IMR-90 (cell line): ENCODE measurements around the gene ZNF286A. TPM values are rescaled to one million over a fixed set of nuclear protein-coding genes. Genes with fewer than 3 reads are reported as not detected.
"Not testable (repeated sequence)": the region's sequence is repeated elsewhere in the genome, so short reads cannot be mapped to it uniquely, and the experiment has no call there.

Experiments used
- ATAC-seq: fragments of 200-7000 bp; cut with Tn5 transposase; 2 replicates; pipeline ENCODE4 v1.9.1; 2020; ENCODE audit warnings: low read depth, mild to moderate bottlenecking, moderate library complexity
- BruUV-seq: library from RNA; stranded (reverse); fragments of 400-500 nt; replicated peaks from 2 replicates; lab custom pipeline; 2021; lab: Mats Ljungman, UMichigan
- CTCF ChIA-PET: fragments of 300-600 bp; formaldehyde crosslinking; extraction: SDS; loops from one replicate; lab custom pipeline; 2021; ENCODE audit warnings: antibody characterized with exemption; lab: Yijun Ruan, JAX
- POLR2A ChIA-PET: fragments of 300-600 bp; sonication (Branson Sonifier 250); formaldehyde crosslinking; loops from one replicate; lab custom pipeline; 2022; ENCODE audit warnings: antibody characterized with exemption; ENCODE audit not compliant: unreplicated experiment; lab: Charles Lee
- DNase-seq: peaks from one replicate; pipeline ENCODE4 v3.0.0; 2013
- H2AFZ ChIP-seq: replicated peaks from 2 replicates; pipeline ENCODE3; 2013; ENCODE audit warnings: low read length, mild to moderate bottlenecking; ENCODE audit not compliant: poor library complexity
- H2AK5ac ChIP-seq: 2 replicates; pipeline ENCODE4 v1.6.1; 2013; ENCODE audit warnings: low read depth, low read length, inconsistent platforms
- H2AK9ac ChIP-seq: replicated peaks from 2 replicates; pipeline ENCODE3; 2013; ENCODE audit warnings: mild to moderate bottlenecking, low read depth, low read length, moderate library complexity; ENCODE audit not compliant: poor library complexity
- H2BK120ac ChIP-seq: 2 replicates; pipeline ENCODE4 v1.6.1; 2013; ENCODE audit warnings: low read depth, low read length, inconsistent platforms
- H2BK15ac ChIP-seq: 3 replicates; pipeline ENCODE4 v1.6.1; 2013; ENCODE audit warnings: low read depth, low read length, inconsistent platforms
- H2BK20ac ChIP-seq: 2 replicates; pipeline ENCODE4 v1.6.1; 2013; ENCODE audit warnings: low read depth, mild to moderate bottlenecking, inconsistent platforms, low read length, moderate library complexity
- H2BK5ac ChIP-seq: 2 replicates; pipeline ENCODE4 v1.6.1; 2013; ENCODE audit warnings: mild to moderate bottlenecking, low read depth, low read length, inconsistent platforms; ENCODE audit not compliant: poor library complexity, severe bottlenecking
- H3K14ac ChIP-seq: replicated peaks from 2 replicates; pipeline ENCODE4 v1.6.1; 2013; ENCODE audit warnings: low read depth, low read length, inconsistent platforms
- H3K18ac ChIP-seq: 2 replicates; pipeline ENCODE4 v1.6.1; 2013; ENCODE audit warnings: low read depth, low read length, control low read depth
- H3K23ac ChIP-seq: 2 replicates; pipeline ENCODE4 v1.6.1; 2013; ENCODE audit warnings: low read depth, low read length, inconsistent platforms
- H3K27ac ChIP-seq: 2 replicates; pipeline ENCODE4 v1.5.1; 2013; ENCODE audit warnings: mild to moderate bottlenecking, control low read depth, low read length; ENCODE audit not compliant: insufficient read depth
- H3K27me3 ChIP-seq: 2 replicates; pipeline ENCODE4 v1.6.1; 2013; ENCODE audit warnings: low read length; ENCODE audit not compliant: control insufficient read depth, insufficient read depth
- H3K36me3 ChIP-seq: 2 replicates; pipeline ENCODE4 v1.6.1; 2013; ENCODE audit warnings: low read length, mixed read lengths; ENCODE audit not compliant: control insufficient read depth, insufficient read depth
- H3K4ac ChIP-seq: 2 replicates; pipeline ENCODE4 v1.6.1; 2013; ENCODE audit warnings: low read depth, low read length, inconsistent platforms
- H3K4me1 ChIP-seq: 2 replicates; pipeline ENCODE4 v1.6.1; 2013; ENCODE audit warnings: low read length, mixed read lengths; ENCODE audit not compliant: control insufficient read depth, insufficient read depth
- H3K4me2 ChIP-seq: 2 replicates; pipeline ENCODE4 v1.6.1; 2013; ENCODE audit warnings: low read depth, mild to moderate bottlenecking, control low read depth, low read length, moderate library complexity
- H3K4me3 ChIP-seq: 2 replicates; pipeline ENCODE4 v1.5.1; 2013; ENCODE audit warnings: low read depth, mild to moderate bottlenecking, control low read depth, low read length, moderate library complexity; ENCODE audit not compliant: insufficient read depth
- H3K56ac ChIP-seq: 2 replicates; pipeline ENCODE4 v1.6.1; 2013; ENCODE audit warnings: low read length, inconsistent platforms; ENCODE audit not compliant: insufficient read depth; ENCODE audit errors: extremely low read depth
- H3K79me1 ChIP-seq, 2 experiments: 2 replicates each; pipeline ENCODE4 v1.6.1; 2013; ENCODE audit warnings: low read length in 2 of 2, inconsistent platforms in 1 of 2, low read depth in 1 of 2
- H3K9ac ChIP-seq: 2 replicates; pipeline ENCODE4 v1.6.1; 2013; ENCODE audit warnings: low read depth, low read length, control low read depth
- H3K9me1 ChIP-seq: 2 replicates; pipeline ENCODE4 v1.6.1; 2013; ENCODE audit warnings: low read length, inconsistent platforms; ENCODE audit not compliant: insufficient read depth
- H3K9me3 ChIP-seq: 2 replicates; pipeline ENCODE4 v1.6.1; 2013; ENCODE audit warnings: low read length; ENCODE audit not compliant: control insufficient read depth, insufficient read depth
- H4K20me1 ChIP-seq: 2 replicates; pipeline ENCODE4 v1.6.1; 2013; ENCODE audit warnings: low read length, inconsistent platforms; ENCODE audit not compliant: insufficient read depth
- H4K5ac ChIP-seq: 2 replicates; pipeline ENCODE4 v1.6.1; 2013; ENCODE audit warnings: mild to moderate bottlenecking, low read depth, low read length, control low read depth
- H4K8ac ChIP-seq, 2 experiments: 2 replicates each; pipeline ENCODE4 v1.6.1; 2013; ENCODE audit warnings: low read depth in 2 of 2, low read length in 2 of 2, control low read depth in 1 of 2, inconsistent platforms in 1 of 2
- H4K91ac ChIP-seq: 2 replicates; pipeline ENCODE4 v1.6.1; 2013; ENCODE audit warnings: low read depth, low read length, inconsistent platforms; ENCODE audit not compliant: insufficient read depth
- WGBS, 2 experiments: methylation state at CpG; one replicate each; pipeline versions ENCODE4 v1.1.5 to v1.1.7; 2013; ENCODE audit warnings: missing lambda C conversion rate in 2 of 2; ENCODE audit not compliant: insufficient read length in 1 of 2; ENCODE audit errors: extremely low coverage in 2 of 2; 5-methylcytosine and 5-hydroxymethylcytosine counted together
- dilution Hi-C: fragments of 300-500 bp; cut with HindIII; formaldehyde crosslinking; loops from one replicate; pipeline ENCODE4 v1.14.3; 2018; ENCODE audit warnings: low sequenced_read_pairs; ENCODE audit not compliant: unreplicated experiment
- in situ Hi-C: fragments of 300-500 bp; cut with MboI; formaldehyde crosslinking; loops from 3 replicates; pipeline ENCODE4 v1.14.3; 2019; ENCODE audit warnings: low sequenced_read_pairs, inconsistent platforms, mixed read lengths
- intact Hi-C: fragments of 100-400 bp; cut with micrococcal nuclease; formaldehyde crosslinking; loops from 2 replicates; pipeline ENCODE4 v1.10.0; 2022
- polyA plus RNA-seq, 3 experiments: library from polyadenylated mRNA; depleted of rRNA; stranded (reverse); fragments of >200 nt; gene quantifications; 2 replicates each; pipeline ENCODE4 v1.2.3, GENCODE V29; 2012; ENCODE audit warnings: low replicate concordance in 1 of 3
- total RNA-seq: library from RNA; depleted of rRNA; stranded (reverse); fragments of >200 nt; gene quantifications from 2 replicates; pipeline ENCODE4 v1.2.3, GENCODE V29; 2012

Gene ZNF286A
- total and polyA plus RNA-seq, 2 of the 4 experiments (the other 2 are of a cell fraction): 19.8 to 37.6 TPM

GRCh38 chr17:15704239-15704638 lies 4.7 kb downstream of the ZNF286A start:
- H3K18ac ChIP-seq, H4K20me1 ChIP-seq, CTCF ChIA-PET, H3K79me1 ChIP-seq, H2BK15ac ChIP-seq, H3K4me1 ChIP-seq, H2BK120ac ChIP-seq, H4K8ac ChIP-seq, H2AK9ac ChIP-seq, dilution Hi-C loops, intact Hi-C loops, H3K14ac ChIP-seq, H2BK20ac ChIP-seq, DNase-seq, H2AK5ac ChIP-seq, in situ Hi-C loops, POLR2A ChIA-PET, H3K4me2 ChIP-seq, H3K4me3 ChIP-seq, H3K56ac ChIP-seq, H2BK5ac ChIP-seq, H3K9ac ChIP-seq, H3K4ac ChIP-seq, H4K91ac ChIP-seq, H4K5ac ChIP-seq, H3K27ac ChIP-seq, H3K27me3 ChIP-seq, ATAC-seq, H2AFZ ChIP-seq, H3K23ac ChIP-seq, BruUV-seq, H3K9me1 ChIP-seq: not testable (repeated sequence)
- H3K9me3 ChIP-seq: peaks cover 27% of the 10 kb centered on the region
- peaks cover 35% of the 10 kb centered on the region for H3K36me3 ChIP-seq
- 100% methylated on average over 4 of the region's 33 CpGs; no CpG with 5 or more reads in 1 of the 2 experiments for WGBS, 2 experiments

- ATAC-seq, intact Hi-C loops: not testable (repeated sequence)
These were observed 5.3 kb downstream of the ZNF286A start for GRCh38 chr17:15704813-15705212.

More at GRCh38 chr17:15704813-15705212, 5.3 kb downstream of the ZNF286A start:
- H3K4ac ChIP-seq, H3K4me1 ChIP-seq, CTCF ChIA-PET, H2AK5ac ChIP-seq, H4K5ac ChIP-seq, H3K4me2 ChIP-seq, H2BK15ac ChIP-seq, H3K18ac ChIP-seq, H2BK5ac ChIP-seq, H2AFZ ChIP-seq, H3K23ac ChIP-seq, H2AK9ac ChIP-seq, H2BK20ac ChIP-seq, in situ Hi-C loops, H3K79me1 ChIP-seq, H3K56ac ChIP-seq, H3K4me3 ChIP-seq, BruUV-seq, H2BK120ac ChIP-seq, H3K14ac ChIP-seq, H4K91ac ChIP-seq, dilution Hi-C loops, H3K27ac ChIP-seq, H3K9me1 ChIP-seq, H3K27me3 ChIP-seq, POLR2A ChIA-PET, H4K8ac ChIP-seq, H3K9ac ChIP-seq, DNase-seq, H4K20me1 ChIP-seq: not testable (repeated sequence)
- 96% methylated on average over 17 of the region's 32 CpGs; no CpG with 5 or more reads in 1 of the 2 experiments for WGBS, 2 experiments
- Histone ChIP-seq H3K36me3 (peaks cover 35% of the 10 kb centered on the region), H3K9me3 (peaks cover 27% of the 10 kb centered on the region)
